HepG2 (cell line): ENCODE results near the gene CCDC183. TPM values are rescaled to one million over a fixed set of nuclear protein-coding genes. Genes with fewer than 3 reads are reported as not detected.

Source experiments
- HOXA5 ChIP-seq: sonication (generic); formaldehyde crosslinking; IDR thresholded peaks from 2 replicates; pipeline ENCODE4 v1.4.0; 2020; ENCODE audit warnings: missing genetic modification reagents
- STAG1 ChIP-seq: sonication (generic); formaldehyde crosslinking; IDR thresholded peaks from 2 replicates; pipeline ENCODE4 v1.4.0; 2020; ENCODE audit warnings: missing genetic modification reagents
- ZNF17 ChIP-seq: sonication (generic); formaldehyde crosslinking; IDR thresholded peaks from 2 replicates; pipeline ENCODE4 v1.5.0; 2020; ENCODE audit warnings: mild to moderate bottlenecking, missing genetic modification reagents
- ZNF501 ChIP-seq: sonication (generic); formaldehyde crosslinking; IDR thresholded peaks from 2 replicates; pipeline ENCODE4 v1.5.1; 2020; ENCODE audit warnings: mild to moderate bottlenecking, moderate library complexity, missing genetic modification reagents
- ZNF510 ChIP-seq: sonication (generic); formaldehyde crosslinking; IDR thresholded peaks from 2 replicates; pipeline ENCODE4 v1.4.0; 2020; ENCODE audit warnings: low read depth, mild to moderate bottlenecking, missing genetic modification reagents
- ZNF574 ChIP-seq: sonication (generic); formaldehyde crosslinking; IDR thresholded peaks from 2 replicates; pipeline ENCODE4 v1.4.0; 2020; ENCODE audit warnings: missing genetic modification reagents
- ZNF607 ChIP-seq: sonication (generic); formaldehyde crosslinking; IDR thresholded peaks from 2 replicates; pipeline ENCODE4 v1.5.1; 2020; ENCODE audit warnings: missing genetic modification reagents, mild to moderate bottlenecking, borderline replicate concordance
- polyA plus RNA-seq, 8 experiments: library from polyadenylated mRNA; depleted of rRNA in 3 of 8; stranded (reverse) in 7 of 8; unstranded in 1 of 8; fragments of >200 nt; fragmentation: Illumina TruSeq in 4 of 8; extraction: Trizol in 4 of 8; gene quantifications; 2 replicates each; pipeline versions ENCODE4 v1.2.1 to v1.2.3, GENCODE V29; 2011 to 2016; ENCODE audit warnings: low read depth in 4 of 8, missing spikeins in 1 of 8, mixed read lengths in 1 of 8; ENCODE audit not compliant: insufficient read depth in 1 of 8
- total RNA-seq, 5 experiments: library from RNA; depleted of rRNA; stranded (reverse); fragments of >200 nt; fragmentation: Illumina TruSeq; extraction: Trizol; gene quantifications; 2 replicates each; pipeline ENCODE4 v1.2.3, GENCODE V29; 2016; ENCODE audit warnings: low read depth in 1 of 5
- TF ChIP-seq, protein P1 (sequence below): sonication (generic); formaldehyde crosslinking; IDR thresholded peaks from 2 replicates; pipeline ENCODE4 v1.4.0; 2020; ENCODE audit warnings: mild to moderate bottlenecking, missing genetic modification reagents, borderline replicate concordance
- TF ChIP-seq, protein P2 (sequence below): sonication (generic); formaldehyde crosslinking; IDR thresholded peaks from 2 replicates; pipeline ENCODE4 v1.4.0; 2020; ENCODE audit warnings: missing genetic modification reagents, low read depth, mild to moderate bottlenecking, borderline replicate concordance
- TF ChIP-seq, protein P3 (sequence below): sonication (generic); formaldehyde crosslinking; IDR thresholded peaks from 2 replicates; pipeline ENCODE4 v1.9.0; 2021; ENCODE audit warnings: missing genetic modification reagents, mild to moderate bottlenecking, borderline replicate concordance
- TF ChIP-seq, protein P4 (sequence below): sonication (generic); formaldehyde crosslinking; IDR thresholded peaks from 2 replicates; pipeline ENCODE4 v1.5.0; 2020; ENCODE audit warnings: mild to moderate bottlenecking, missing genetic modification reagents, borderline replicate concordance

Gene CCDC183
- total and polyA plus RNA-seq, 2 of the 13 experiments (the other 11 are each of a cell fraction or from before 2014, with no cell fraction given): 5.0 to 66.4 TPM

DNA sequence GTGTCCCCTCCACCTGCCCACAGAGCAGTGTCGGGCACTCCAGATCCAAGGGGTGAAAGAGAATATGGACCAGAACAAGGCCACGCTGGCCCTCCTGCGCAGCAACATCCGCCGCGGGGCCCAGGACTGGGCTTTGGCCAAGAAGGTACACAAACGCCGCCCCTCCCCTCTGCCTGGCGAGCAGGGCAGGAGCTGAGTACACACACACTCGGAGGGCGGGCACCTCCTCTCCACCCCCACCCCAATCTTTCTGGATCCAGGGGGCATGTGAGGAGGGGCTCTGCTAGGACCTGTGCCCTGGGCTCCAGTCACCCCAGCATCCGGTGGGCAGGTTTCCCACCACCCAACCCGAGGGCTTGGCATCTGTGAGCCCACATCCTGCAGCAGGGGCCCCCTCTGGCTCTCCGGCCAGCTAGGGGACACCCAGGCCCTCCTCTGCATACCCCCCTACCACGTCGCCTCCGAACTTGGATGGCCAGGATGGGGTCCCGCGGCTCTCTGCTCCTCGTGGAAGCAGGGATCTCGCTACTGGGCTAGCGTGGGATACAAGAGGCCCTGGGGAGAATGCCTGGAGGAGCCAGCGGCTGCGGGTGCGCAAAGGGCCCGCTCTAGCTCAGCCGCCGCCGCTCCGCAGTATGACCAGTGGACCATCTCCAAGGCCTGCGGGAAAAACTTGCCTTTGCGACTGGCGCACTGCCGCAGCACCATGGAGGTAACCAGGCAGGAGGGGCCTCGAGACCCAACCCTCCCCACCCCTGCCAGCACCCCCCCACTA, 3.1 kb downstream of the CCDC183 start (continued):
- TF ChIP-seq, protein P1, sequence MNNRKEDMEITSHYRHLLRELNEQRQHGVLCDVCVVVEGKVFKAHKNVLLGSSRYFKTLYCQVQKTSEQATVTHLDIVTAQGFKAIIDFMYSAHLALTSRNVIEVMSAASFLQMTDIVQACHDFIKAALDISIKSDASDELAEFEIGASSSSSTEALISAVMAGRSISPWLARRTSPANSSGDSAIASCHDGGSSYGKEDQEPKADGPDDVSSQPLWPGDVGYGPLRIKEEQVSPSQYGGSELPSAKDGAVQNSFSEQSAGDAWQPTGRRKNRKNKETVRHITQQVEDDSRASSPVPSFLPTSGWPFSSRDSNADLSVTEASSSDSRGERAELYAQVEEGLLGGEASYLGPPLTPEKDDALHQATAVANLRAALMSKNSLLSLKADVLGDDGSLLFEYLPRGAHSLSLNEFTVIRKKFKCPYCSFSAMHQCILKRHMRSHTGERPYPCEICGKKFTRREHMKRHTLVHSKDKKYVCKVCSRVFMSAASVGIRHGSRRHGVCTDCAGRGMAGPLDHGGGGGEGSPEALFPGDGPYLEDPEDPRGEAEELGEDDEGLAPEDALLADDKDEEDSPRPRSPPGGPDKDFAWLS: peak; percentile 31; the same call in 1 of the 2 replicates
- TF ChIP-seq ZNF607 (CRISPR knock-in tag): no peak
- 0 out of 2 replicates have a peak, but pooled peaks have one; percentile 41 for TF ChIP-seq ZNF510 (CRISPR knock-in tag)
- peak; percentile 83 for TF ChIP-seq ZNF501
- TF ChIP-seq, protein P2, sequence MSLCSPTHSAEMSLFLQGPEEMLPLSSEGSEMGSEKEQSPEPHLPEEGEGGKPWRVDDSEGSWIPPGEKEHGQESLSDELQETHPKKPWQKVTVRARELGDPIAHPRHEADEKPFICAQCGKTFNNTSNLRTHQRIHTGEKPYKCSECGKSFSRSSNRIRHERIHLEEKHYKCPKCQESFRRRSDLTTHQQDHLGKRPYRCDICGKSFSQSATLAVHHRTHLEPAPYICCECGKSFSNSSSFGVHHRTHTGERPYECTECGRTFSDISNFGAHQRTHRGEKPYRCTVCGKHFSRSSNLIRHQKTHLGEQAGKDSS (CRISPR knock-in tag): peak; percentile 84
- TF ChIP-seq ZNF574 (CRISPR knock-in tag): peak; percentile 68
- TF ChIP-seq, protein P3, sequence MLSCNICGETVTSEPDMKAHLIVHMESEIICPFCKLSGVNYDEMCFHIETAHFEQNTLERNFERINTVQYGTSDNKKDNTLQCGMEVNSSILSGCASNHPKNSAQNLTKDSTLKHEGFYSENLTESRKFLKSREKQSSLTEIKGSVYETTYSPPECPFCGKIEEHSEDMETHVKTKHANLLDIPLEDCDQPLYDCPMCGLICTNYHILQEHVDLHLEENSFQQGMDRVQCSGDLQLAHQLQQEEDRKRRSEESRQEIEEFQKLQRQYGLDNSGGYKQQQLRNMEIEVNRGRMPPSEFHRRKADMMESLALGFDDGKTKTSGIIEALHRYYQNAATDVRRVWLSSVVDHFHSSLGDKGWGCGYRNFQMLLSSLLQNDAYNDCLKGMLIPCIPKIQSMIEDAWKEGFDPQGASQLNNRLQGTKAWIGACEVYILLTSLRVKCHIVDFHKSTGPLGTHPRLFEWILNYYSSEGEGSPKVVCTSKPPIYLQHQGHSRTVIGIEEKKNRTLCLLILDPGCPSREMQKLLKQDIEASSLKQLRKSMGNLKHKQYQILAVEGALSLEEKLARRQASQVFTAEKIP: no peak
- no peak; the same call in 1 of the 2 replicates for TF ChIP-seq STAG1 (CRISPR knock-in tag)
- 0 out of 2 replicates have a peak, but pooled peaks have one; percentile 61 for TF ChIP-seq HOXA5 (CRISPR knock-in tag)
- no peak for TF ChIP-seq ZNF17 (CRISPR knock-in tag)
- TF ChIP-seq, protein P4, sequence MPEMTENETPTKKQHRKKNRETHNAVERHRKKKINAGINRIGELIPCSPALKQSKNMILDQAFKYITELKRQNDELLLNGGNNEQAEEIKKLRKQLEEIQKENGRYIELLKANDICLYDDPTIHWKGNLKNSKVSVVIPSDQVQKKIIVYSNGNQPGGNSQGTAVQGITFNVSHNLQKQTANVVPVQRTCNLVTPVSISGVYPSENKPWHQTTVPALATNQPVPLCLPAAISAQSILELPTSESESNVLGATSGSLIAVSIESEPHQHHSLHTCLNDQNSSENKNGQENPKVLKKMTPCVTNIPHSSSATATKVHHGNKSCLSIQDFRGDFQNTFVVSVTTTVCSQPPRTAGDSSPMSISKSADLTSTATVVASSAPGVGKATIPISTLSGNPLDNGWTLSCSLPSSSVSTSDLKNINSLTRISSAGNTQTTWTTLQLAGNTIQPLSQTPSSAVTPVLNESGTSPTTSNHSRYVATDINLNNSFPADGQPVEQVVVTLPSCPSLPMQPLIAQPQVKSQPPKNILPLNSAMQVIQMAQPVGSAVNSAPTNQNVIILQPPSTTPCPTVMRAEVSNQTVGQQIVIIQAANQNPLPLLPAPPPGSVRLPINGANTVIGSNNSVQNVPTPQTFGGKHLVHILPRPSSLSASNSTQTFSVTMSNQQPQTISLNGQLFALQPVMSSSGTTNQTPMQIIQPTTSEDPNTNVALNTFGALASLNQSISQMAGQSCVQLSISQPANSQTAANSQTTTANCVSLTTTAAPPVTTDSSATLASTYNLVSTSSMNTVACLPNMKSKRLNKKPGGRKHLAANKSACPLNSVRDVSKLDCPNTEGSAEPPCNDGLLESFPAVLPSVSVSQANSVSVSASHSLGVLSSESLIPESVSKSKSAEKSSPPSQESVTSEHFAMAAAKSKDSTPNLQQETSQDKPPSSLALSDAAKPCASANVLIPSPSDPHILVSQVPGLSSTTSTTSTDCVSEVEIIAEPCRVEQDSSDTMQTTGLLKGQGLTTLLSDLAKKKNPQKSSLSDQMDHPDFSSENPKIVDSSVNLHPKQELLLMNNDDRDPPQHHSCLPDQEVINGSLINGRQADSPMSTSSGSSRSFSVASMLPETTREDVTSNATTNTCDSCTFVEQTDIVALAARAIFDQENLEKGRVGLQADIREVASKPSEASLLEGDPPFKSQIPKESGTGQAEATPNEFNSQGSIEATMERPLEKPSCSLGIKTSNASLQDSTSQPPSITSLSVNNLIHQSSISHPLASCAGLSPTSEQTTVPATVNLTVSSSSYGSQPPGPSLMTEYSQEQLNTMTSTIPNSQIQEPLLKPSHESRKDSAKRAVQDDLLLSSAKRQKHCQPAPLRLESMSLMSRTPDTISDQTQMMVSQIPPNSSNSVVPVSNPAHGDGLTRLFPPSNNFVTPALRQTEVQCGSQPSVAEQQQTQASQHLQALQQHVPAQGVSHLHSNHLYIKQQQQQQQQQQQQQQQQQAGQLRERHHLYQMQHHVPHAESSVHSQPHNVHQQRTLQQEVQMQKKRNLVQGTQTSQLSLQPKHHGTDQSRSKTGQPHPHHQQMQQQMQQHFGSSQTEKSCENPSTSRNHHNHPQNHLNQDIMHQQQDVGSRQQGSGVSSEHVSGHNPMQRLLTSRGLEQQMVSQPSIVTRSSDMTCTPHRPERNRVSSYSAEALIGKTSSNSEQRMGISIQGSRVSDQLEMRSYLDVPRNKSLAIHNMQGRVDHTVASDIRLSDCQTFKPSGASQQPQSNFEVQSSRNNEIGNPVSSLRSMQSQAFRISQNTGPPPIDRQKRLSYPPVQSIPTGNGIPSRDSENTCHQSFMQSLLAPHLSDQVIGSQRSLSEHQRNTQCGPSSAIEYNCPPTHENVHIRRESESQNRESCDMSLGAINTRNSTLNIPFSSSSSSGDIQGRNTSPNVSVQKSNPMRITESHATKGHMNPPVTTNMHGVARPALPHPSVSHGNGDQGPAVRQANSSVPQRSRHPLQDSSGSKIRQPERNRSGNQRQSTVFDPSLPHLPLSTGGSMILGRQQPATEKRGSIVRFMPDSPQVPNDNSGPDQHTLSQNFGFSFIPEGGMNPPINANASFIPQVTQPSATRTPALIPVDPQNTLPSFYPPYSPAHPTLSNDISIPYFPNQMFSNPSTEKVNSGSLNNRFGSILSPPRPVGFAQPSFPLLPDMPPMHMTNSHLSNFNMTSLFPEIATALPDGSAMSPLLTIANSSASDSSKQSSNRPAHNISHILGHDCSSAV (CRISPR knock-in tag): 0 out of 2 replicates have a peak, but pooled peaks have one; percentile 31
